ENCODE data around the gene DESI2.
"Not testable (repeated sequence)": the region's sequence is repeated elsewhere in the genome, so short reads cannot be mapped to it uniquely, and the experiment has no call there.

The DESI2 gene

DNA sequence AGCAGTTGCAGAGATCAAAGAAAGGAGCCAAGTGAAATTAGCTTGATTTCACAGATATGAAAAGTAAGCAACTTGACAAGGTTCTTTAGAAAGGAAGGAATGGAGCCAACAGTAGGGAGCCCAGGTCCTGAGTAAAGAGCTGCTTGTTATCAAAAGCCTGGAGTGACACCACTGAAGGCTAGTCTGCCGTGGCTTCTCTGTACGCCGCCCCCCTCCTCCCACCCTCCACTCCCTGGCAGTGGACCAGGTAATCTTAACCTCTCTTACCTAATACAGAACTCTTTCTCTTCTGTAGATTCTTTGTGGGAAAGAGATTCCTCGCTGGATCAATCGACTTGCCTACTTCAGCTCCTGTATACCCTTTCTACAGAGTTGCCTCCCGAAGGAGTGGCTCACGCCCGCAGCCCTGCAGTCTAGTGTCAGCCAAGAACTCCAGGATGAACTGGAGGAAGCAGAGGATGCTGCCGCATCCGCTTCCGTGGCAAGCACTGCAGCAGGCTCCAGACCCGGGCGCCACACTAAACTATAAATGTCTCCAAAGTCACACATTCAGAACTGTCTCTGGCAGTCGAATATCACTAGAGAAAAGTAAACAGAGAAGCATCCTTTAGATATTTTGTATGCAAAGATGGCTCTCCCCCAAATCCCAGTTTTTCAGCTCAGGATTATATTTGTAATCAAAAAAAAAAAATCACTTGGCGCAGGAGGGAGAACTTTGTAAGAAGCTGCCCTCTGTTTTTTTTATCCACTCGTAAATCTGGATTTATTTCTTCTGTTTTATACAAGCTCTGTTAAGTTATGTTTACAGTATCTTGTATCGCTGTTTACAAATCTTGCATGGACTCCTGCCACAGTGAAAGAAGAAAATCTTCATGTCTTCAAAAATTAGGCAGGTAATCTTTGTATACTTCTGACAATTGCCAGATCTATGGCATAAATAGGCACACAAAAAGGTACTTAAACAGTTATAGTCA is 52.6 kb downstream of the DESI2 start:
- no peak for DNase-seq (ENCODE audit: low read depth)

DNA sequence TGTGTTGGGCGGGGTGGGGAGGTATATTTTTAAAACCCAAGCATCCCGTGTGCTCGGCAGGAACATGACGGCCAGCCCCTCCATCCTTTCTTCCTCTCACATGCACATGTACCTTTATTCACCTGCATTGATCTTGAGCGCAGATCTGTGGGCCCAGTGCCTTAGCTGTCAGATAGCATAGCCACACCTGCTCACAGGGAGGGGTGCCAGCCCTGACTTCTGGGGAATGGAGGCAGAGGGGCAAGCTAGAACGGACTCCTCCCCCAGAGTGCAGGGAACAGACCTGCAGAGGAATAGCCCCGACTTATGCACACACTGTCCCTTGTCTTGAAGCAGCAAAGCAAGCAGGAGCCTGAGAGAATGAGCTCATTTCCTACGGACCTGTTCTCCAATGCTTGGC is 56.1 kb downstream of the DESI2 start:
- DNase-seq (ENCODE audit: low read depth), result no peak

- no peak for DNase-seq (ENCODE audit: low read depth)
These were observed 56.8 kb downstream of the DESI2 start for GRCh38 chr1:244709476-244710368.

DNA sequence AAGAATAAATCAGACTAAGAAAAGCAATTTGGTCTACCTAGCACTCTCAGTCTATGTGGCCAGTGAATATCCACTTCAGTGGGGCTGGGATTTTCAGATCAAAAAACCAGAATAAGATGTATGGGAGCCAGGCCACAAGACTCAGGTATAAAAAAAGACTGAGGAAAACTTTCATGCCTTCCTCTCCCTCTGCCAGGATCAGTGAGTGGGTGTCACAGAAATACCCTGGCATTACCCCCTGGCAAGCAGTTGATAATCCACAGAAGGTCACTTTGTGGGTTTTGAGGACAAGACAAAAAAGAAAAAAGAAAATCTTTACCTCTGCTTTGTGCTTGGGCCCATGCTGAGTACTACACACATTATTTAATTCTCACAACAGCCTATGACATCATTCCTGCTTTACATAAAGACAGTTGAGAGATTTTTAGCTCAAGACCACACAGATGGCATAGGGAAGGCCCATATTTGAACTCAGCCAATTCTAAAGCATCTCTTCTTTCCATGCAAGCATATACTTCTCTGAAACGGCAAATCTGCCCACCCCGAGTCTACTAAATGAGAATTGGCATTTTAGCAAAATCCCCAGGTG is 57.6 kb downstream of the DESI2 start:
- no peak for DNase-seq (ENCODE audit: low read depth)

DNA sequence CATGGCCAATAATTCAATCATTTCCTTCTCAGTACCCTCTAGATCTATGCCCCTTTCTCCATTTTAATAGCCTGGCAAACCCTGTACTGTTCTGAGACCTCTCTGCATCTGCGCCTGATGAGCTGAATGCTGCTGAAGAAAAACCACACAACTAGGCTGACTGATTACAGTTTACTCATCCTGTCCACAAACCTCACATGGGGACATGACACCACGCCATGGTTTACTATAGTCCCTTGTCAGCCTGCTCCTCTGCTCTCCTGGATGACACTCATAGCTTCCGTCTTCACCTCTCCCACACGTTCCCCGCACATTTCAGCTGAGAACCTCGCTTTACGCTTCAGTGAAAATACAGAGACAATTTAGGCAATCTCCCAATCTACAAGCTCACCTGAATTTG is 59.7 kb downstream of the DESI2 start:
- no peak for DNase-seq (ENCODE audit: low read depth)

GRCh38 chr1:244713332-244713731 is 60.4 kb downstream of the DESI2 start:
- DNase-seq (ENCODE audit: low read depth), result no peak

DNA sequence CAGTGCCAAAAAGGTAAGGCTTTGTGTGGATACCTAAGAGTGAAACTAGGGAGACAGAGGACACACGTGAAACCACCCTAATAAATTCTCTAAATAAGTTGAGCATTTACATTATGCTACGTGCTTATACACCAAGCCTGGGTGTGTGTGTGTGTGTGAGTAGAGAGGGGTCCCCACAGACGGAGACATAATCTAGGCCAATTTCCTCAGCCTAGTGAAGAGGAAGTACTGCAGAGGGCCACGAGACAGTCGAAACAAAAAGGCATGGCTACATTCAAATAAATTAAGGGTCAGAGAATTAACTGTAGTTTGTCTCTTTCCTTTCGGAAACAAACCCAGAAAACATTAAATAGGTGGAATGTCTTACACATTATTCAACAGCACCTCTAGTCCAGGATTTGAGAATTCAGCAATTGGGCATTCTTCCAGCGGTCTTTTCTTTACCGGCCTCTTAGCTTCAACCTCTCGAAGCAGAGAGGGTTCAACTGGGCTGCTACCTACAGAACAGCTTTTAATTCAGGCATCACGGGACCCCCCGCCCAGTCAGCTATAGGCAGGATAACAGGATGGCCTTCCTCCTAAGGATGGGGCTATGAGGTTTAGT is 75.0 kb downstream of the DESI2 start:
- DNase-seq (ENCODE audit: low read depth), result no peak

- DNase-seq (ENCODE audit: low read depth), result no peak
These were observed 77.4 kb downstream of the DESI2 start for GRCh38 chr1:244730153-244730933.

- DNase-seq (ENCODE audit: low read depth), result no peak
These were observed 78.1 kb downstream of the DESI2 start for GRCh38 chr1:244730934-244731434.

DNA sequence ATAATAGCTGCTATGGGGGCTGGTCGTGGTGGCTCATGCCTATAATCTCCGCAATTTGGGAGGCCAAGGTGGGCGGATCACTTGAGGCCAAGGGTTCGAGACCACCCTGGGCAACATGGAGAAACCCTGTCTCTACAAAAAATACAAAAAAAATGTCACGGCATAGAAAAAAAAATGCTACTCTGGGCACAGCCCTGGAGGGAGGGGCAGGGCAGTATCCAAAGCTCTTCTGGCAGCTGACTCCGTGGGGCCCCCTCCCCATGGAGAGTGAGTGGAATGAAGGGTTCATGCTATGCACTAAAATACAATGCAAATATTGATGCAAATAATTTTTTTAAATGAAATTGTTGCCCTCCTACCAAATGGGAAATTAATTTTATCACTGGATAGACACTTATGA is 78.7 kb downstream of the DESI2 start:
- DNase-seq (ENCODE audit: low read depth), result no peak

- DNase-seq (ENCODE audit: low read depth), result no peak
These were observed 80.0 kb downstream of the DESI2 start for GRCh38 chr1:244732851-244733450.

GRCh38 chr1:244735404-244735803 is 82.5 kb downstream of the DESI2 start:
- no peak for DNase-seq (ENCODE audit: low read depth)

DNA sequence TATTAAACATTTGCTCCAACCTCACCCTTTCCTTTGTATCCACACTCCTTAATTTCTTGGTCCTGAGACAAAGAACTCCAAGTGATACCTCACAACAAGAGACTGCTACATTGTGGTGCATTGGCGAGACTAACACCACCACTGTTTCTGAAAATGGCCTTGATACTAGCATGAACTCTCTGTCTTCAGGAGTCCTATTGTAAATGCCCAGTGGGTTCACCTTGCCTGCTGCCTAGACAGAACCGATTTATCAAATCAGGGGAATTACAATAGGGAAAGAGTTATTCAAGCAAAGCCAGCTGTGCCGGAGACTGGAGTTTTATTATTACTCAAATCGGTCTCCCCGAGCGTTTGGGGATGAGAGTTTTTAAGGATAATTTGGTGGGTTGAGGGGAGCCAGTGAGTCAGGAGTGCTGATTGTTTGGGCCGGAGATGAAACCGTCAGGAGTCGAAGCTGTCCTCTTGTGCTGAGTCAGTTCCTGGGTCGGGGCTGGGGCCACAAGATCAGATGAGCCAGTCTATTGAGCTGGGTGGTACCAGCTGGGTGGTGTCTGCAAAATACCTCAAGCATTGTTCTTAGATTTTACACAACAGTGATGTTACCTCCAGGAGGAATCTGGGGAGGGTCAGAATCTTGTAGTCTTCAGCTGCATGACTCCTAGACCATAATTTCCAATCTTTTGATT is 83.1 kb downstream of the DESI2 start:
- no peak for DNase-seq (ENCODE audit: low read depth)

DNA sequence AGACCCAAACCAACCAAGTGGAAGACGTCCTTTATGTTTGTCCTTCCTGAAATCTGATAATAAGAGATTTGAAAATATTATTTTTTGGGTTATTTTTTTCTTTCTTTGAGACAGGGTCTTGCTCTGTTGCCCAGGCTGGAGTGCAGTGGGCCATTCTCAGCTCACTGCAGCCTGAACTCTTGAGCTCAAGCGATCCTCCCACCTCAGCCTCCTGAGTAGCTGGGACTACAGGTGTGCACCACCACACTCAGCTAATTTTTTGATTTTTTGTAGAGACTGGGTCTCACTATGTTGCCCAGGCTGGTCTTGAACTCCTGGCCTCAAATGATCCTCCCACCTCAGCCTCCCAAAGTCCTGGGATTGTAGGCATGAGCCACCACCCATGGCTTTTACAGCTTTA is 86.2 kb downstream of the DESI2 start:
- DNase-seq (ENCODE audit: low read depth), result not testable (repeated sequence)

DNA sequence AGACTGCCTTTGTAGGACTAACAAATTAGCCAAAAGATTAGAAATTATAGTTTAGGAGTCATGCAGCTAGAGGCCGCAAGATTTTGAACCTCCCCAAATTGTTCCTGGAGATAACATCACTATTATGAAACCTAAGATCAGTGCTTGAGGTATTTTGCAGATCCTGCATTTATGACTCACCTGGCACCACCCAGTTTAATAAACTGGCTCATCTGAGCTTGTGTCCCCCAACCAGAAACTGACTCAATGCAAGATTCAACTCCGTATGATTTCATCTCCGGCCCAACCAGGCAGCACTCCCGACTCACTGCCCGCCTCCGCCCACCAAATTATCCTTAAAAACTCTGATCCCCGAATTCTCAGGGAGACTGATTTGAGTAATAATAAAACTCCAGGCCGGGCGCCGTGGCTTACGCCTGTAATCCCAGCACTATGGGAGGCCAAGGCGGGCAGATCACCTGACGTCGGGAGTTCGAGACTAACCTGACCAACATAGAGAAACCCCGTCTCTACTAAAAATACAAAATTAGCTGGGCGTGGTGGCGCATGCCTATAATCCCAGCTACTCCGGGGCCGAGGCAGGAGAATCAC is 87.2 kb downstream of the DESI2 start:
- not testable (repeated sequence) for DNase-seq (ENCODE audit: low read depth)

- DNase-seq (ENCODE audit: low read depth), result no peak
These were observed 88.8 kb downstream of the DESI2 start for GRCh38 chr1:244741692-244742091.

- DNase-seq (ENCODE audit: low read depth), result no peak
These were observed 96.5 kb downstream of the DESI2 start for GRCh38 chr1:244749230-244750016.

- DNase-seq (ENCODE audit: low read depth), result no peak
These were observed 98.5 kb downstream of the DESI2 start for GRCh38 chr1:244751271-244751895.
